Measurements from ENCODE around the gene KRT8. TPM values are rescaled to one million over a fixed set of nuclear protein-coding genes. Genes with fewer than 3 reads are reported as not detected.

Gene KRT8
- total RNA-seq (2014; rRNA removed; shearing (Covaris generic)), result 38.8 and 54.8 TPM in 2 replicates

DNA sequence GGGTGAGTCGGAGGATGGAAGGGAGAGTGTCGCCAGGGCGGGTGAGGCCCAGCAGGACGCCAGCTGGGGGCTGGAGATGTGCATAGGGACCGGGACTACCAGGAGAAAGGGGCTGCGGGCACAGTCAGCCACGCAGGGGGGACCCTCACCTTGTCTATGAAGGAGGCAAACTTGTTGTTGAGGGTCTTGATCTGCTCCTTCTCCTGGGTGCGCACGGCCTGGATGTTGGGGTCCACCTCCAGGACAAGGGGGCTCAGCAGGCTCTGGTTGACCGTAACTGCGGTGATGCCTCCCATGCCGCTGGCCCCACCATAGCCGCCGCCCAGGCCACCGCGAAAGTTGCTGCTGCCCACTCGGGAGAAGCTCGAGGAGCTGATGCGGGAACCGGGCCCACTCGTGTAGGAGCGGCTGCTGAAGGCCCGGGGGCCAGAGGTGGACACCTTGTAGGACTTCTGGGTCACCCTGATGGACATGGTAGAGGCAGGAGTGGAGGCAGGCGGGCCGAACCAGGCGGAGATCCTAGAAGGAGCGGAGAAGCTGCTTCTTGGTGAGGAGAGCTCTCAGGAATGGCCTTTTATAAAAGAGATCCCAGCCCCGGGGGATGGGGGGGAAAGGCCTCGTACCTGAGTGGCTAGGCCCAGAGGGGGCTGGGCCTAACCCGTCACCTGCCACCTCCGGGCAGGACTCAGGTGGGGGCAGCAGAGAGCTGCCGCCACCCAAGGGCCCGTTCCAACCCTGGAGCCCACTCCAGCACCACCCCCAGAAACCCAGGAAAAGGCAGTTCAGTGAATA, at the start of gene KRT8:
Gene KRT8, minus strand, starts transcription at position 568 of the 792 bp plus-strand sequence. Its CDS starts 95 bp downstream, at position 473.
- peak; percentile 62 for DNase-seq (ENCODE audit: low read depth)

DNA sequence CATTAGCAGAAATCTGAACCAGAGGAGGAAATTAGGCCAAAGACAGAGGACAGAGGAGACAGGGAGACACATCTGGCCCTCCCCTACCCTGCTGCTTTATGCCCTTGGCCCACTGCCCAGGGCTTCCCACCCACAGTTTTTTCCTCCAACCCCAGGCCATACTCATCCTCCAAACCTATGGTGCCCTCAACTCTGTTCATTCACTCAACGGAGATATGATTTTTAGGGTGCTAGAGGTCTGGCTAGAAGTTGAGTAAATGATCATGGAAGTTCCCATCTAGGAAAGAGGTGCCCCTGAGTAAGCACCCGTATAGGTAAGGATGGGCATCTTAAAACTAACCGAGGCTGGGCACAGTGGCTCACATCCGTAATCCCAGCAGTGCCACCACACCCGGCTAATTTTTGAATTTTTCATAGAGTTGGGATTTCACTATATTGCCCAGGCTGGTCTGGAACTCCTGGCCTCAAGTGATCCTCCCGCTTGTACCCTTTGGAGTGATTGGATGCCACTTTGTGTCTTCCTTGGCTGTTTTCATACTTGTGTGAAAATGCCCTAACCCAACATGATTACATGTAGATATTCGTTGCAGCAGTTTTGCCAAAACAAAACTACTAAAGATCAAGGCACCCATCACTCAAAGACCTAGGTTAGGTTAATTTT, 48.4 kb upstream of the KRT8 start:
- peak; percentile 47 for DNase-seq (ENCODE audit: low read depth)

DNA sequence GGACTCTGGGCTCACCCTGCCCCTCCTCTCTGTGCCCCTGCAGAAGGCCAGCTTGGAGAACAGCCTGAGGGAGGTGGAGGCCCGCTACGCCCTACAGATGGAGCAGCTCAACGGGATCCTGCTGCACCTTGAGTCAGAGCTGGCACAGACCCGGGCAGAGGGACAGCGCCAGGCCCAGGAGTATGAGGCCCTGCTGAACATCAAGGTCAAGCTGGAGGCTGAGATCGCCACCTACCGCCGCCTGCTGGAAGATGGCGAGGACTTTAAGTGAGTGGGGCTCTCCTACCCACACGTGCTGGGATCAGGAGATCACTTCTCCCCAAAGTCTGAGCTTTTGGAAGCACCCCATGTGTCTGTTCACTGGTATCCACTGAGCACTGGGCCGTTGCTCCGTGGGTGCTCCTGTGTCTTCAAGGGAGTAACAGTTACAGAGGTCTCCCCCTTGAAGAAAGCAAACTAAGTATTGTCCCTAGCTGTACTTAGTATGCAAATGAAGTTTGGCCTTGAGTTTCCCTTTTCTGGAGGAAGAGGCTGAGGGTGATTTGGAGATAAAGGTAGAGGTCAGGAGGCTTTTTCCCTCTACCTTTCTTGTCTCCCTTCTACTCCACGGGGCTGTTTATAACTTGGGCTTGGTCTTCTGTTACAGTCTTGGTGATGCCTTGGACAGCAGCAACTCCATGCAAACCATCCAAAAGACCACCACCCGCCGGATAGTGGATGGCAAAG, 47.4 kb upstream of the KRT8 start:
- DNase-seq (ENCODE audit: low read depth), result peak; percentile 38

DNA sequence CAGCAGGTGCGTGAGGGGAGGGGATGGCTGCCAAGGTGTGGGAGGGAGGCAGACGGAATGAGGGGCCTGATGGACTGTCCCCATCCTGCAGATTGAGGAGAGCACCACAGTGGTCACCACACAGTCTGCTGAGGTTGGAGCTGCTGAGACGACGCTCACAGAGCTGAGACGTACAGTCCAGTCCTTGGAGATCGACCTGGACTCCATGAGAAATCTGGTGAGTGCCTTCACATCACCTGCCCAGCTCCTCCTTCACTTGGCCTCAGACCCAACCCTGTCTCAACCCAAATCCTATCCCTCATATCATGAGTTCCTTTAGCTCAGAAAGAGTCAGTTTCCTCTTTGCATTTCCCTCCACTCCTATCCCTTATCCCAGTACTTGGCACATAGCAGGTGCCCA, 46.8 kb upstream of the KRT8 start:
- no peak for DNase-seq (ENCODE audit: low read depth)

DNA sequence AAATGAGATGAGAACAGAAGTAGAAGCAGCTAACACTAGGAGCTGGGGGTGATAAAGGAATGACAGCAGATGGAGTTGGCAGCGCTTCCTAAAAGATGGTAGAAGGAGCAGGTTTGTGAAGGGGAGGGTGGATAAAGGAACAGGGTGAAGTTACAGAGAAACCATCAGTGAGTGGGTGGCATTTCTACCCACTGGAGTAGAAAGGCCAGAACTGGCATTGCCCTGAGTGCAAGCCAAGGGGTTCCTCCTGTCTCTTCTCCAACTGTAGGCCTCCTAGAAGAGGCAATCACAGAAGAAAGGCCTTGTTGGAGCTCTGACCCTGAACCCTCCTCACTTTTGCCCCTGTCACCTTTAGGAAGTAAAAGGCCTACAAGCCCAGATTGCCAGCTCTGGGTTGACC, 46.2 kb upstream of the KRT8 start:
- DNase-seq (ENCODE audit: low read depth), result no peak

DNA sequence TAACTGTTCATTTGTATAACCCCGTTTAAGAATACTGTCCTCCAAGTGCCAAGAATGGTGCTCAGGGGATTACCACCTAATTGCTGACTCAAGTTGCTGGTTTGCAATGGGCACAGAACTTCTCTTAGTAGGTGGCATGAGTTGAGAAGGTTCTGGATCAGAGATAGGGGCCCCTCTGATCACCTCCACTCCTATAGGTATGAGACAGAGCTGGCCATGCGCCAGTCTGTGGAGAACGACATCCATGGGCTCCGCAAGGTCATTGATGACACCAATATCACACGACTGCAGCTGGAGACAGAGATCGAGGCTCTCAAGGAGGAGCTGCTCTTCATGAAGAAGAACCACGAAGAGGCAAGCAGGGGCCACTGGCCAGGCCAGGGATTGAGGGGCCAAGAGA, 45.7 kb upstream of the KRT8 start:
- no peak for DNase-seq (ENCODE audit: low read depth)

DNA sequence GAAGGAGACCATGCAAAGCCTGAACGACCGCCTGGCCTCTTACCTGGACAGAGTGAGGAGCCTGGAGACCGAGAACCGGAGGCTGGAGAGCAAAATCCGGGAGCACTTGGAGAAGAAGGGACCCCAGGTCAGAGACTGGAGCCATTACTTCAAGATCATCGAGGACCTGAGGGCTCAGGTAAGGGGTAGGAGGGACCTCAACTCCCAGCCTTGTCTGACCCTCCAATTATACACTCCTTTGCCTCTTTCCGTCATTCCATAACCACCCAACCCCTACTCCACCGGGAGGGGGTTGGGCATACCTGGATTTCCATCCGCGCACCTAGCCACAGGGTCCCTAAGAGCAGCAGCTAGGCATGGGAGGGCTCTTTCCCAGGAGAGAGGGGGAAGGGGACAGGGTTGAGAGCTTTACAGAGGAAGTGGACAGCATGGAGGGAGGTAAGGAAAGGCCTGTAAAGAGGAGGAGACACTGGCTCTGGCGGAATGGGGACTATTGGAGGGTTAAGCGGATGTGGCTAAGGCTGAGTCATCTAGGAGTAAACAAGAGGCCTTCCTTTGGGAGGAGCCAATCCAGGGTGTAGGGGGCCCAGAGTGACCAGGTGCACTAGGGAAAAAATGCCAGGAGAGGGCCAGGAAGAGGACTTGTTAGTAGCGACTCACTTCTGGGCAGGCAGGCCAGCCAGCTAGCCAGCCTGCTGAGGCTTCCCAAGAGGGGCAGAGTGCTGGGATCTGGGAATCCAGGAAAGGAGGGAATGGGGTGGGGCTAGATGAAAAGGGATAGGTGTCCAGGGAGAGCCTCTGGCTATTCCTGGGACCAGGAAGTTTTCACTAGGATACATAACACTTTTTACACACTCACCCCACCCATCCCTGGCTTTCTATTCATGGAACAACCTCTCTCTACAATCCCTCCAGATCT, 44.8 kb upstream of the KRT8 start:
- DNase-seq (ENCODE audit: low read depth), result peak; percentile 98

DNA sequence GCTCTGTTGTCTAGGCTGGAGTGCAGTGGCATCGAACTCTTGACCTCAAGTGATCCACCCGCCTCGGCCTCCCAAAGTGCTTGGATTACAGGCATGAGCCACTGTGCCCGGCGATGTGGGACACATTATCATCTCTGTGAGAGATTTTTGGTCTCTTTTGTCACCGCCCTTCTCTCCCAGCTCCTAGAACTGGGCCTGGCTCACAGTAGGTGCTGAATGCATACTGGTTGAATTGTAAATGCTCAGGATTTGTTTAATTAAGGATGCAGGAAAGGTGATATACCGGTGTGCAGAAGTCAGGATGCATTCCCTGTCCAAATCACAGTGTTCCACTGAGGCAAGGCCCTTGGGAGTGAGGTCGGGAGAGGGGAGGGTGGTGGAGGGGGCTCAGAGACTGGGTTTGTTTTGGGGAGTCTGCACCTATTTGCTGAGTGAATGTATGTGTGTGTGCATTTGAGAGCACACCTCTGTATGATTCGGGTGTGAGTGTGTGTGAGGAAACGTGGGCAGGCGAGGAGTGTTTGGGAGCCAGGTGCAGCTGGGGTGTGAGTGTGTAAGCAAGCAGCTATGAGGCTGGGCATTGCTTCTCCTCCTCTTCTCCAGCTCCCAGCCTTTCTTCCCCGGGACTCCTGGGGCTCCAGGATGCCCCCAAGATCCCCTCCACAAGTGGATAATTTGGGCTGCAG, 43.0 kb upstream of the KRT8 start:
- DNase-seq (ENCODE audit: low read depth), result no peak

DNA sequence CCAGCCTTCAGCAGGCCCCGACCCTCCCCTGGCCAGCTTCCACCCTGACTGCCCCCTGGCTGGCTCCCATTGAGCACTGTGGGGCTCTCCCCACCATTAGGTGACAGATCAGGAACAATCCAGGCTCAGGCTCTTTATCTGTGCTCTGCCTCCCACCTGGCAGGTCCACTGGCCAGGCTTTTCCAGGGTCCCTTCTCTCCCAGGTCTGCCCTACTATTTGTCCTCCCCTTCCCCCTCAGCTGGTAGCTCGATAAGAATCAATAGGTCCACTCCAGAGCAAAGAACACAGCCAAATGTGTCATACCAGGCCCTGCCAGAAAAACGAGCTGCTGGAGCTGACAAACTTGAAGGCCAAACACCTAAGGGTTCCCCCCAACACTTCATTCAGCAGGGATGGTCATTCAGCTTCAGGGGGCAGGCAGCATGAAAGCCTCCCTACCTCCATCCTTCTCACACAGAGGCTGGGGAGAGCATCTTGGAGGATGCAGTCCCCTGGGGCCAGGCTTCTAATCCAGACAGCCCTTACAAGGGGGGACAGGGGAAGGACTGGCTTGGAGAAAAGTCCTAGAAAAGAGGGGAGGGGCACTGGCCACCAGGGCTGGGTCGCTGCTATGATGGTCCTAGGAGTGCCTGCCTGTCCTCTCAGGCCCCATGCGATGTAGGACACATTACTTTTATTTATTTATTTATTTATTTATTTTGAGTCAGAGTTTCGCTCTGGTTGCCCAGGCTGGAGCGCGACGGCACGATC, 42.1 kb upstream of the KRT8 start:
- peak; percentile 61 for DNase-seq (ENCODE audit: low read depth)

DNA sequence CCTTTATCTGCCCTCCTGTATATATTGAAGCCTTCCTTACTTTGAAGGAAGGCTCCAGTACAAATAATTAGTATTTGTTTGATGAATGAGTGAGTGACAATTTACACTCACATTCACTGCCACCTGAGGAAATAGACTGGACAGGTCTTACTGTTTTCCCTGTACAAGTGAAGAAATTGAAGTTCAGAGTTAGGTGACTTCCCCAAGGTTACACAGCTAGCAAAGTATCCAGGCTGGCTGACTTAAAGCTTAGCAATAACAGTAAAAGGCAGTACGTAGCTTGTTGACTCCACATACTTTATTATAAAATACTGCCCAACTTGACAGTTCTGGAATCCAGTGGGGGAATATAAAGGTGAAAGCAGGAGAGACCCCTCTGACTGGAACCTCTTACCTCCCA, 41.5 kb upstream of the KRT8 start:
- DNase-seq (ENCODE audit: low read depth), result peak; percentile 56

DNA sequence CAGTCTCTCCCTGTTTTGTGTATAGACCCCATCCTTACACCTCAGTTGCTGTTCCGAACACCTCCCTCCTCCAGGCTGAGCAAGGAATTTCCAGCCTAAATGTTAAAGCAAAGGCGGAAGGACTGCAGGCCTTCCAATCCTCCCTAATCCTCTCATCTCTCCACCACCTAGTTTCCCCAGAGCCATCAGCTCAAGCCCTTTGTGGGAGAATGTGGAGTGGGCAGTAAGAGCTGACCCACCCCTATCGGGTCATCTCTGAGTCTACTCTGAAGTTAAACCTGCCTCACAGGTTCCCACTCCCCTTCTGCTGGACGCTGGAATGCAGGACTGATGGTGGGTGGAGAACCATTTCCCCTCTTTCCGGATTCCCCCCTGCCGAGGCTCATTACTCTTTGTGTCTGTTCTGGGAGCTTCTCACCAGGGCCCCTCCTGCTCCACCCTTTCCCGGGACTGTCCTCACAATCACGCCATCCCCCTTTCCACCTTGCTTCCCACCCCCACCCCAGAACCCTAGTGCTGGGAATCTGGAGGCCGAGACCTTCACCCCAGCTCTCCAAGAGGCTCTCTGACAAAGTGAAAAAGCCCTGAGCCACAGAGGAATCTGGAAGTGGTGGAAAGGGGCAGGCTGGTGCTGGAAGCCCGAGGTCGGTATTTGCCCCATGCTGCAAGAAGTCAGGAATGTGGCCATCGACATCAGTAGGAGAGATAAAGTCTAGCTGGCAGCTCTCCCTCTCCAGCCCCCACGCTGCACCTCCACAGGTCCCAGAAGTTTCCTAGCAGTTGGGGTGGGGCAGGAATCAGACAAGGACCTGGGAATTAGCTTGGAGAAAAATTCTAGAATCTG, 40.7 kb upstream of the KRT8 start:
- DNase-seq (ENCODE audit: low read depth), result peak; percentile 90

DNA sequence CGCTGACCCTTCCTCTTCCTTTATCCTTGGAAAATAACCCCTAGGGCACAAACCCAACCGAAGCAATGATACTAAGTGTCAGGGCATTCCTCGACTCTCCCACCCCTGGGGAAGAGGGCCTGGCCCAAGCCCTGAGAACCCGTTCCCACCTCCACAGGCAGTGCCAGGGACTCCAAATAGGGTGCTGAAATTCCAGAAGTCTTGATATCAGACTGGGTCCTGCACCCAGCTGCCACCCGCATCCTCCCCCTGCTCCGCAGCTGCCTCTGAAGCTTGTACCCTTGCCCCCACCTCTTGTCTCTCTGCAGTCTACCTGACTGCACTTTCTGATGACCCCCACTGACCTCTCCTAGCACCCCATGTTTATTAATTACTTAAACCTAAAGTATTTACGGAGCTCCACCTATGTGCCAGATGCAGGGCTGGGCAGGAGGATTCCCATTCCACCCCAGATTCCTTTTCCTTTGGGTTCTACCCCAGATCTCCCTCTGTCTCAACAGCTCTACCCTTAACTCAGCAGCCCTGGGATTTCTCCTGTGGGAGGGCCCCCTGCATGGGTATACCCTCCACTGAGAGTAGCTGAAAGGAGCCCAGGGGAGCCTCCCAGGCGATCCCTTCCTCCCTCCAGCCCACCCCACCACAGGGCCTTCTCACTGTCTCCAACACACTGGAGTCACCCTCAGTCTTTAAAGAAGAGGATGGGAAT, 40.0 kb upstream of the KRT8 start:
- no peak for DNase-seq (ENCODE audit: low read depth)

DNA sequence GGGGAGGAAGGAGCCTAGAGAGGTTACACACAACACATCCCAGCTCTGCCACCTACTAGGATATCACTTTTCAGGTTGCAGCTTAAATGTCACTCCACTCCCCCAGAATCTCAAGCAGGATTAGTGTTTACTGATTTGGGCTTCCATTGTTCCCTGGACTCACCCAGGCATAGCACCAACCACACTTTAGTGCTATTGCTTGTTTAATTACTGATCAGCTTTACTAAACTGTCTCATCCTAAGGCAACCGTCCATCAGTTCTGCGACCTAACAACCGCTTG, 38.0 kb upstream of the KRT8 start:
- no peak for DNase-seq (ENCODE audit: low read depth)

DNA sequence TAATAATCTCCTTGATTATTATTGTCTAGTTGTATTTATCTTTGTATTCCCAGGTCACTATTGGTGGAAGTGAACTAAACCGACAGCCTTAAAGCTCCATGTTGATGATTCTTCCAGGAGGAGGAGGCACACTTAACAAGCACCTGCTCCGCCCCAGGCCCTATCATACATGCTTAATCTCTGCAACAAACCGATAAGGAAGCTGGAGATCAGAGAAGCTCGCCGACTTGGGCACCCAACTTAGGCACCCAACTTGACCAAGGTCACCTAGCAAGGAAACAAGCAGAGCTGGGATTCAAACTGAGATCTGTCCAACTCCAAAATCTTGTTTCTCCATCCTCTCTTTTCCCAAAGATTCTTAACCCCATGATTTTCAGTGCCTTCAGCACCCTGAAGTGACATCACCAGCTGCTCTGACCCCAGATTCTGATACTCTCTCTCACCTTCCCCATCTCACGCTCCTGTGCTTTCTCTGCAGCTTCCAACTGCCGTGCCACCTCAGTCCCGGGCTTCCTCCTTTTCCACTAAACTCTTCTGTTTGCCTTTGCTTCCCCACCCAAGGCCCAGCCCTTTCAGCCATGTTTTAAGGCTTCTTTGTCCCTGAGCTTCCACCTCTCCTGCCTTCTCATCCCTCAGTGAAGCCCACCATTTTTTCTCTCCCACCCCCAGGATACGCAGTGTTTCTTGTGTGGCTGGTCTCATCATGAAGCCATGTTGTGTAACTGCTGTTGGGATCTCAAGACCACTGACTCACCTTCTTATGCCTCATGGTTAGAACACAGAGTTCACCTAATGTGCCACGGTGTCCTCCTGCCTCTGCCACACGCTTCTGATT, 37.4 kb upstream of the KRT8 start:
- no peak for DNase-seq (ENCODE audit: low read depth)

DNA sequence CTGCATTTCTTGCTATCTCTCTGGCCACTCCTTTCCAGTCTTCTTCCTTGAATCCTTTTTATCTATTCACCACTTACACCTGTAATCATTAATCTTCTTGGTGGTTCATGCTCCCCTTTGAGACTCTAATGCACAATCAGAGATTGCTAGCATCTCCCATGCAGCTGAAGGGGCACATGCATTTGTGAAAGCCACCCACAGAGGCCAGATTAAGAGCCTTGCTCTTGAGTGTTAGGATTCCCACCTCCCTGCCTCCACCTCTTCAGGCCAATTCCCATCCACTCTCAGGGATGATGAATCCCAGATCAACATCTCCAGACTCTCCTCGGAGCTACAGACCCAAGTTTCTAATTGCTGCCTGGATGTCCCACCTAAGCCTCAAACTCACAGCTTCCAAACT, 24.7 kb upstream of the KRT8 start:
- no peak for DNase-seq (ENCODE audit: low read depth)

DNA sequence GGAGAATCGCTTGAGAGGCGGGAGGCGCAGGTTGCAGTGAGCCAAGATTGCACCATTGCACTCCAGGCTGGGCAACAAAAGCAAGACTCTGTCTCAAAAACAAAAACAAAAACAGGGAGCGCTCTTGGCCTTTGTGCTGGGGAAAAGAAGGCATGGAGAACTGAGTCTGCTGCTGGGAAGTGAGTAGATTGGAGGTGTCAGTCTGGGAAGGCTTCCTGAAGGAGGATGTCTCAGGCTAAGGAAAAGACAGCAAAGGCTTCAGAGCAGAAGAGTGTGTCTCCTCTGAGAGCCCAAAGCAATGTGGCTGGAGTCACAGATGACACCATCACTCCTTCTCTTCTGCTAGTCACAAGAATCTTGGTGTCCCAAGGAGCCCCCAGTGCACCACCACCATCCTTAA, 23.1 kb upstream of the KRT8 start:
- DNase-seq (ENCODE audit: low read depth), result no peak

DNA sequence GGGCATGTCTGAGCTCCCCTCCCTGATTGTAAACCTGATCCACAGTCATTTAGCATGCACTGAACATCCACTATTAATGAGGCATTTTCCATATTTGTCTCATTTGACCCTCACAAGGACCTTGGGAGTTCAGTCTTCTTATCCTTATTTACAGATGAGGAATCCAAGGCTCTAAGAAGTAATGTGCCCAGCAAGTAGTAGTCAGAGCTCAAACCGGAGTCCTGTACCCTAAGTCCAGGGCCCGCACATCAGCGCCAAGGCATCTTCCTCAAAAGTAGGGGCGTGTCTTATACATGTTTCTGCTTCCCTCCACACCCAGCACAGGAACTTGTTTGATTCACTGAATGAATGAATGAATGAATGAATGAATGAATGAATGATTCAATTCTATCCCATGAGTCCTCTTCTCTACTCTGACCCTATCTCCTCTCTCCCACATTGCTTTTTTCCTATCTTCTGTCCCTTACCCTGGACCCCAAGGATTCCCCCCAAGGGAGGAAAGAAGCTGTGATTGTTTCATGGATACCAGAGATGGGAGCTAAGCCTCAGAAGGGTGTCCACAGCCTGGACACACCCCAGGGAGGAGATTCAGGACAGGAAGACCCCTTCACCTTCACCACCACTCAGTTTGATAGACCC, 21.8 kb upstream of the KRT8 start:
- no peak for DNase-seq (ENCODE audit: low read depth)
